Right renal cortex interstitium (tissue), 3 donors: Measurements from ENCODE around the gene DENND2A. TPM values are rescaled to one million over a fixed set of nuclear protein-coding genes. Genes with fewer than 3 reads are reported as not detected.
"Not testable (repeated sequence)": the region's sequence is repeated elsewhere in the genome, so short reads cannot be mapped to it uniquely, and the experiment has no call there.

Experiments used
- DNase-seq, 3 donors: peaks; one replicate each; pipeline ENCODE4 v3.0.0-alpha.2; 2013; ENCODE audit warnings: low read depth in 3 of 3, low spot score in 2 of 3
- polyA plus RNA-seq, 3 donors: library from polyadenylated mRNA; unstranded; fragments of 120-200 nt; gene quantifications; one replicate each; pipeline ENCODE4 v1.2.1, GENCODE V29; 2013; ENCODE audit not compliant: insufficient read length in 3 of 3

DENND2A gene, protein sequence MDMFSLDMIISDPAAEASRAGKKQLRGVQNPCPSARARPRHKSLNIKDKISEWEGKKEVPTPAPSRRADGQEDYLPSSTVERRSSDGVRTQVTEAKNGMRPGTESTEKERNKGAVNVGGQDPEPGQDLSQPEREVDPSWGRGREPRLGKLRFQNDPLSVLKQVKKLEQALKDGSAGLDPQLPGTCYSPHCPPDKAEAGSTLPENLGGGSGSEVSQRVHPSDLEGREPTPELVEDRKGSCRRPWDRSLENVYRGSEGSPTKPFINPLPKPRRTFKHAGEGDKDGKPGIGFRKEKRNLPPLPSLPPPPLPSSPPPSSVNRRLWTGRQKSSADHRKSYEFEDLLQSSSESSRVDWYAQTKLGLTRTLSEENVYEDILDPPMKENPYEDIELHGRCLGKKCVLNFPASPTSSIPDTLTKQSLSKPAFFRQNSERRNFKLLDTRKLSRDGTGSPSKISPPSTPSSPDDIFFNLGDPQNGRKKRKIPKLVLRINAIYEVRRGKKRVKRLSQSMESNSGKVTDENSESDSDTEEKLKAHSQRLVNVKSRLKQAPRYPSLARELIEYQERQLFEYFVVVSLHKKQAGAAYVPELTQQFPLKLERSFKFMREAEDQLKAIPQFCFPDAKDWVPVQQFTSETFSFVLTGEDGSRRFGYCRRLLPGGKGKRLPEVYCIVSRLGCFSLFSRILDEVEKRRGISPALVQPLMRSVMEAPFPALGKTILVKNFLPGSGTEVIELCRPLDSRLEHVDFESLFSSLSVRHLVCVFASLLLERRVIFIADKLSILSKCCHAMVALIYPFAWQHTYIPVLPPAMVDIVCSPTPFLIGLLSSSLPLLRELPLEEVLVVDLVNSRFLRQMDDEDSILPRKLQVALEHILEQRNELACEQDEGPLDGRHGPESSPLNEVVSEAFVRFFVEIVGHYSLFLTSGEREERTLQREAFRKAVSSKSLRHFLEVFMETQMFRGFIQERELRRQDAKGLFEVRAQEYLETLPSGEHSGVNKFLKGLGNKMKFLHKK
- polyA plus RNA-seq, result 10 to 100 TPM; 37.1 to 40.4 (median 37.4) TPM

DNA sequence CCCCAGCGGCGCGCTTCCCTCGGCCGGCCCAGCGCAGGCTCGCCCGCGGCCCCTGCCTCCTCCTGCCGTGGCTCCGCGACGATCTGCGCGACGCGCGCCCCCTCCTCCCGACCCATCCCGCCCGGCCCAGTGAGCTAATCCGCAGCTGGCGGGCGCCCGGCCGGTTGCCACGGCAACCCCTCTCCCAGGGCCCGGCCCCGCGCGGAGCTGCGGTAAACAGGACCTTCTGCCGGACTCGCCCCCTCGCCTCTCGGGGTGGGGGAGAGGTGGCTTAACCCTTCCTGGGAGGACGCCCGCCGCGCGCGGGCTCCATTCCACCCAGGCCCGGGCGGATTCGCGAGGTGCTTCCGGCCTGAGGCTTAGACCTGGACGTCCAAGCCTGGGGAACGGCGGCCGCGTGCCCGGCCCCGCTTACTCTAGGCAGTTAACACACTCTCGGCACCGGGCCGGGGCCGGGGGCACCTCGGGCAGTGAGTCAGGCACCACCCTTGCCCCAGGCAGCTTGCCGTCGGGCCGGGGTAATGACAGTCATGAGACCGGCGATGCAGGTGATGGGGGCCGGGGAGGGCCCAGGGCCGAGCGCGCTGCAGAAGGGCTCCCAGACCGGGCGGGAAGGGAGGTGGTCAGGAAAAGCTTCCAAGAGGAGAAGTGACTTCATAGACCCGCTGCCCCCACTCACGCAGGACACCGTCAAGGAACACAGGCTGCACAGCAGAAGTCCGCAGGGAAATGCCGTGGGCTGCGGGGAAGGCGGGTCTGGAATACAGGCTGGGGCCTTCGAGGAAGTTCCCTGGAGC lies at the start of gene DENND2A:
Gene DENND2A (minus strand): TSS at position 87 of the 797 bp plus-strand sequence. CDS start 38,416 bp downstream, outside the sequence.
- DNase-seq, result peak in 1 of 3 donors; percentile 73

- DNase-seq, result no peak
These were observed 48.9 kb upstream of the DENND2A start for GRCh38 chr7:140689199-140690152.

GRCh38 chr7:140688341-140688740 lies 47.7 kb upstream of the DENND2A start:
- no peak for DNase-seq

GRCh38 chr7:140686921-140687320 lies 46.3 kb upstream of the DENND2A start:
- no peak for DNase-seq

DNA sequence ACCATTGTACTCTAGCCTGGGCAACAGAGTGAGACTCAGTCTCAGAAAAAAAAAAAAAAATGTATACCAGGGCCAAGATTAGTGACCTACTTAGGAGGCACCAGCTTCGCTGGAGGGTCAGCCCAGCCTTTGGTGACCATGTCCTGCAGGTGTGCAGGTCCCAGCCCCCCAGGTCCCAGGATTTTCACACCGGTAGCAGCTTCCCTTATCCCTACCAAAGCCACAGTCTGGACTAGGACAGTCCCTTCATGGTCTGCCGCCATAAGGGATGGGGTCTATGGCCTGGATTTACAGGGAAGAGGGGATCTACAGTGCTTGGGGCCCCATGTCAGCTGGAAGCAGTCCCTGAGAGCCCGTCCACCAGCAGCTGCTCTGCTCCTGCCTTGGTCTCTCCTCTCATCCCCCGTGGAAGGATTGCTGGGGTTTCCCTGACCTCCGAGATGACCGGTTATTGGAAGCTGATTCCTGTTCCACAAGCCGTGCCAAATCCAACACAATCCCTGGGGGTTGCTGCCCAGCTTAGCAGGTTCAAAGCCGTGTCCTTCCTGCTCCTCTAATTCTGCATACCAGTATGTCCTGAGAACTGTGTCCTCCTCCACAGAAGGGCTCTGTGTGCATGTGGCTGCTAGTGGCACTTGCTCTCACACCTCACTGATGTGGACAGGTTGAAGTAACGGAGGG lies 44.9 kb upstream of the DENND2A start:
- no peak for DNase-seq

DNA sequence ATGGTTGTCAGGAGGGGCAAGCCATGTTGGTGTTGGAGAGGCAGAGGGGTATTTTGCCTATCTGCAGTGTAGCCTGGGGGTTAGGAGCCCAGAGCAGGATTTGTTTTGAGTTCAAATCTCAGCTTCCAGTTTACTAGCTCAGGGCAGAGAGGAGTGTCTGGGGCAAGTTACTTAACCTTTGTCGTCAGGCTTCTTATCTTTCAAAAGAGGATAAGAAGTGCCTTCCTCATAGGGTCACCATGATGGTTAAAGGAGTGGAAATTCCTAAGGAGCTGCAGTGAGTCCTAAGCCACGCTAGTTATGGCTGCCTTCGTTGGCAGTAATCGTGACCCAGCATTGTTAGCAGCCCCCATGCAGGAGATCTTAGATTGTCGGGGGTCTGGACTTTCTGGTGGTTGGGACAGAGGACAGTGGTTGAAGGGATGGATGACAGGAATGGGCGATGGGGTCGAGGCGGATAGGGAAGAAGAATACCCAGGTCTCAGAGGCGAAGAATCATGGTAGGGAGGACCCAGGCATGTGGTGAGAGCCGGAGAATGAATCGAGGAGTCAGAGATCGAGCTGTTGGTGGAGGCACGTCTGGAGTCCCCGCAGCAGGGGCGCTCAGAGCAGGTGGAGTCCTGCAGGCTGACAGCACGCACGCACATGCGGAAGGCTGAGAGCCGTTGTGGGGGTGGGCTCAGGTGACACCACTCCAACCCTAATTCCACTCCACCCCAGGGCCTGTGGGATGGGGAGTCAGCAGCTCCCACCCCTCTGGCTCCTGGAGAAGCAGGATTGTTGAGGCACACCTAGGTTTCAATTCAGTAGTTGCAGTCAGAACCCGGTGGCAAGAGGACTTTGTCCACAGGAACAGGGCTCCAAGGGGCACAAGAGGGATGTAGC lies 43.7 kb upstream of the DENND2A start:
- no peak for DNase-seq

DNA sequence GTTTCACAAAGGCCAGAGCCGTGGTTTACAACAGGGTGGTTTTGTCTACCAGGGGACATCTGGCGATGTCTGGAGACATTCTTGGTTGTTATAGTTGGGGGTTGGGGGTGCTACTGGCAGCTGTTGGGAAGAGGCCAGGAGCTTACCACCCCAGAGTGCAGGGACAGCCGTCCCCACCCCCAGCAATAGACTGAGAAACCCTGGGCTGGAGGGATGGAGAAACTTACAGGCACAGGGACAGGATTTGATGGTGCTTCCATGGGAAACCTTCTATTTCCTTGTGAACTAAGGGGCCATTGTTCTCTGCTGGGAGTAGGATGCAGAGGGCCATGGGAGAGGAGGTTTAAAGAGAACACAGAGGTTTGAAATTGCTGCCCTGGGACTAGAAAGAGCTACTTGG lies 43.0 kb upstream of the DENND2A start:
- DNase-seq, result no peak

DNA sequence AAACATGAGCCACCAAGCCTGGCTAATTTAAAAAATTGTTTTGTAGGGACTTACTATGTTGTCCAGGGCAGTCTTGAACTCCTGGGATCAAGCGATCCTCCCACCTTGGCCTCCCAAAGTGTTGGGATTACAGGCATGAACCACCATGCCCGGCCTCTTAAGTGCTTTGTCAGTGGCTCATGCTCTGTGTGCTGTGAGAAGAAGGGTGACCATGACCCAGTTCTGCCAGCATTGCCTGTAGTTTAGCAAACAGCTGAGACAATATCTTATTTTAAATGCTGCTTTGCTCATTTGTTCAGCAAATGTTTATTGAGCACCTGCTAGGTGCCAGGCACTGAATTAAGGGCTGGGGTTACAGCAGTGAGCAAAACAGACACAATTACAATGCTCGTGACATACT lies 41.2 kb upstream of the DENND2A start:
- DNase-seq, result no peak

GRCh38 chr7:140680886-140681285 lies 40.3 kb upstream of the DENND2A start:
- no peak for DNase-seq

DNA sequence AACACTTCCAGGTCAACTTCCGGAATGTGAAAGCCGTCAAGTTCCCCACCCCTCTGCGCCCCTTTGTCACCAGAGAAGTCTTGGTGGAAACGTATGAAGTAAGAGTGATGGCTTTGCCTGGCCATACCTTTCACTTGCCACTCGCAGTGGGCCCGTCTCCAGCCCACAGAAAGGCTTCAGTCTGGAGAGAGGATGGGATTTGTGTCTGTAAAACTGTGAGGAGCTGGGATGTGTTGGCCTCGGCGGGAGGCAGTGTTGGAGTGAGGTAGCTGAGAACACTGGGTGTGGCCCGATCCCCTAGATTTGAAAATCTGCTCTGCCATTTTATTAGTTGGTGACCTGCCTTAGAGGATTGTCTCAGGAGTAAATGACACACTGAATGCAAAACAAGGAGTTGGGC lies 38.6 kb upstream of the DENND2A start:
- DNase-seq, result no peak

GRCh38 chr7:140678816-140679130 lies 38.2 kb upstream of the DENND2A start:
- no peak for DNase-seq

GRCh38 chr7:140678081-140678815 lies 37.6 kb upstream of the DENND2A start:
- DNase-seq, result no peak

GRCh38 chr7:140677496-140677895 lies 36.9 kb upstream of the DENND2A start:
- no peak for DNase-seq

- not testable (repeated sequence) for DNase-seq
These were observed 36.3 kb upstream of the DENND2A start for GRCh38 chr7:140676956-140677355.

DNA sequence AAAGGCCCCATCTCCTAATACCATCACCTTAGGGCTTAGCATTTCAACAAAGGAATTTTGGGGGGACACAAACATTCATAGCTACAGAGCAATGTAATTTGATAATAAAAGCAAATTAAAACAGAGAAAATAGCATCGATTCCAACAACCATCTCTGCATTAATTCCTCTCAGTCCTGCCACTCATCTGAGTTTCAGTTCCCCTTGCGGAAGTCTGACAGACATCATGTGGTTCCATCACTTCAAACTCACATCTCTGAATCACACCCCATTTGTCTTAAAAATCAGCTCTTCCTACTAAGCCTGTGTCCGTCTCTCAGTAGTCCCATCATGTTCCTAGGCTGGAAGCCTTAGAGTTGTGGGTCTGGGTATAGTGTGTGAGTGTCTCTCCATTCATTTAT lies 35.7 kb upstream of the DENND2A start:
- no peak for DNase-seq

DNA sequence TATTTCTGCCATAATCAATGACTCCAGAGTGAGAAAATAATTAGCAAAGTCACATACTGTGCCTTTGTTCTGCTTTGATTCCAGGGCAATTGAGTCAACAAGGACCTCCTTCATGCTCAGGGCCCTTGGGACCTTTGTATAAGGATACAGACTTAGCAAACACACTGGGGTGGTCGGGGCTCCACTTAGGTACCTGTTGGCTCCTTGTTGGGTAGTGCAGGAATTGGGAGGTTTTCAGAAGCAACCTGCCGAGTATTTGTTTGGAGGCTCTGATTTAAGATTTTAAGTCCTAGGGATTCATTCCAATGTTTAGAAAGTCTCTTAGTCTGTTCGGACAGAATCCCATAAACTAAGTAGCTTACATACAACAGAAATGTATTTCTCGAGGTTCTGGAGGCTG lies 35.1 kb upstream of the DENND2A start:
- no peak for DNase-seq
